ENCODE results near the gene LZTFL1.
"Not testable (repeated sequence)": the region's sequence is repeated elsewhere in the genome, so short reads cannot be mapped to it uniquely, and the experiment has no call there.

LZTFL1 gene

GRCh38 chr3:45864760-45865519 lies 23.0 kb upstream of the LZTFL1 start:
- no peak for DNase-seq

- no peak for DNase-seq
These were observed 19.3 kb upstream of the LZTFL1 start for GRCh38 chr3:45861043-45861719.

GRCh38 chr3:45860481-45860880 lies 18.6 kb upstream of the LZTFL1 start:
- no peak for DNase-seq

GRCh38 chr3:45858809-45859543 lies 17.1 kb upstream of the LZTFL1 start:
- DNase-seq: peak in 1 of 2 experiments; percentile 1

GRCh38 chr3:45857024-45857423 lies 15.1 kb upstream of the LZTFL1 start:
- DNase-seq: not testable (repeated sequence)

GRCh38 chr3:45856323-45856722 lies 14.4 kb upstream of the LZTFL1 start:
- not testable (repeated sequence) for DNase-seq

- no peak for DNase-seq
These were observed 10.9 kb upstream of the LZTFL1 start for GRCh38 chr3:45852828-45853227.

GRCh38 chr3:45848392-45848791 lies 6.5 kb upstream of the LZTFL1 start:
- DNase-seq: no peak

GRCh38 chr3:45844616-45845015 lies 2.7 kb upstream of the LZTFL1 start:
- DNase-seq: no peak

GRCh38 chr3:45842851-45843625 lies 1.1 kb upstream of the LZTFL1 start:
- DNase-seq: no peak

GRCh38 chr3:45841420-45841756 lies 531 bp downstream of the LZTFL1 start:
- peak; percentile 29 to 57 for DNase-seq

GRCh38 chr3:45838466-45838865 lies 3.5 kb downstream of the LZTFL1 start:
- DNase-seq: no peak

GRCh38 chr3:45832699-45833098 lies 9.2 kb downstream of the LZTFL1 start:
- peak; percentile 21 to 32 for DNase-seq

- no peak for DNase-seq
These were observed 11.8 kb downstream of the LZTFL1 start for GRCh38 chr3:45830121-45830520.

GRCh38 chr3:45826908-45827307 lies 15.0 kb downstream of the LZTFL1 start:
- no peak for DNase-seq

- DNase-seq: no peak
These were observed 15.6 kb downstream of the LZTFL1 start for GRCh38 chr3:45826321-45826720.

- DNase-seq: no peak
These were observed 20.8 kb downstream of the LZTFL1 start for GRCh38 chr3:45821127-45821526.

- no peak for DNase-seq
These were observed 22.4 kb downstream of the LZTFL1 start for GRCh38 chr3:45819543-45819942.

GRCh38 chr3:45817831-45818522 lies 23.9 kb downstream of the LZTFL1 start:
- no peak for DNase-seq

- DNase-seq: no peak
These were observed 25.4 kb downstream of the LZTFL1 start for GRCh38 chr3:45816544-45816943.

GRCh38 chr3:45814322-45814721 lies 27.6 kb downstream of the LZTFL1 start:
- no peak for DNase-seq
